Measurements from ENCODE around the gene LRRTM4.
"Not testable (repeated sequence)": the region's sequence is repeated elsewhere in the genome, so short reads cannot be mapped to it uniquely, and the experiment has no call there.

The LRRTM4 gene

GRCh38 chr2:76809136-76809535, 713.0 kb downstream of the LRRTM4 start:
- no peak overlapping the region for H3K4me3 ChIP-seq (ENCODE audit: low read depth, low read length)
- no peak for TF ChIP-seq CTCF (IDR thresholded peaks at IDR 0.05; ENCODE audit: low read depth, low read length)

GRCh38 chr2:76808732-76809131, 713.4 kb downstream of the LRRTM4 start:
- H3K4me3 ChIP-seq (ENCODE audit: low read depth, low read length) = no peak overlapping the region
- no peak for TF ChIP-seq CTCF (IDR thresholded peaks at IDR 0.05; ENCODE audit: low read depth, low read length)

- H3K4me3 ChIP-seq (ENCODE audit: low read depth, low read length) = no peak overlapping the region
- no peak for TF ChIP-seq CTCF (IDR thresholded peaks at IDR 0.05; ENCODE audit: low read depth, low read length)
These were observed 728.4 kb downstream of the LRRTM4 start for GRCh38 chr2:76793647-76794334.

GRCh38 chr2:76781313-76781712, 740.9 kb downstream of the LRRTM4 start:
- H3K4me3 ChIP-seq (ENCODE audit: low read depth, low read length) = not testable (repeated sequence)

GRCh38 chr2:76763276-76763675, 758.9 kb downstream of the LRRTM4 start:
- no peak for TF ChIP-seq CTCF (IDR thresholded peaks at IDR 0.05; ENCODE audit: low read depth, low read length)
- no peak overlapping the region for H3K4me3 ChIP-seq (ENCODE audit: low read depth, low read length)

- no peak overlapping the region for H3K4me3 ChIP-seq (ENCODE audit: low read depth, low read length)
- TF ChIP-seq CTCF (IDR thresholded peaks at IDR 0.05; ENCODE audit: low read depth, low read length) = no peak
These were observed 761.8 kb downstream of the LRRTM4 start for GRCh38 chr2:76760367-76760704.

- H3K4me3 ChIP-seq (ENCODE audit: low read depth, low read length) = no peak overlapping the region
- TF ChIP-seq CTCF (IDR thresholded peaks at IDR 0.05; ENCODE audit: low read depth, low read length) = no peak
These were observed 762.4 kb downstream of the LRRTM4 start for GRCh38 chr2:76759634-76760366.
